Endothelial cell of umbilical vein (primary cell): ENCODE results near the gene ATOSB.

Experiments
- CTCF ChIP-seq, 2 donors: IDR thresholded peaks; 1 replicate in 1 of 2; 2 replicates in 1 of 2; pipeline ENCODE4 v1.5.1; 2011; ENCODE audit warnings: low read length in 2 of 2, mild to moderate bottlenecking in 2 of 2, moderate library complexity in 2 of 2, control low read depth in 1 of 2, inconsistent platforms in 1 of 2, low read depth in 1 of 2; ENCODE audit not compliant: insufficient read depth in 1 of 2; ENCODE audit errors: extremely low read depth in 1 of 2
- EZH2 ChIP-seq: IDR thresholded peaks from 2 replicates; pipeline ENCODE4 v1.6.1; 2012; ENCODE audit warnings: borderline replicate concordance, low read depth, mild to moderate bottlenecking, moderate library complexity, low read length, inconsistent platforms; ENCODE audit not compliant: severe bottlenecking
- POLR2AphosphoS5 ChIP-seq: IDR thresholded peaks from 2 replicates; pipeline ENCODE4 v1.6.1; 2012; ENCODE audit warnings: low read depth, mild to moderate bottlenecking, control low read depth, low read length, moderate library complexity; ENCODE audit not compliant: insufficient read depth

- TF ChIP-seq CTCF (IDR thresholded peaks at IDR 0.05; ENCODE audit: extremely low read depth in 1 of 2, insufficient read depth in 1 of 2, low read depth in 1 of 2, low read length in 2 of 2): no peak
- TF ChIP-seq EZH2: no peak
- no peak for TF ChIP-seq POLR2AphosphoS5
Observed at GRCh38 chr9:35156781-35157180, 41.1 kb upstream of the ATOSB start.
